Caco-2 (cell line): ENCODE data around the gene RXRA. TPM values are rescaled to one million over a fixed set of nuclear protein-coding genes. Genes with fewer than 3 reads are reported as not detected.

Source experiments
- BruUV-seq: library from RNA; stranded (reverse); fragments of 400-500 nt; replicated peaks from 2 replicates; lab custom pipeline; 2021; lab: Mats Ljungman, UMichigan
- CTCF ChIA-PET: fragments of 300-600 bp; sonication (Branson Sonifier 250); formaldehyde crosslinking; loops from one replicate; lab custom pipeline; 2022; ENCODE audit warnings: antibody characterized with exemption; lab: Charles Lee
- POLR2A ChIA-PET: fragments of 300-600 bp; sonication (Branson Sonifier 250); formaldehyde crosslinking; loops from one replicate; lab custom pipeline; 2022; ENCODE audit warnings: antibody characterized with exemption; lab: Charles Lee
- DNase-seq, 2 experiments: peaks; one replicate each; pipeline versions ENCODE4 v3.0.0 to v3.0.0-alpha.2; 2020 to 2022
- H3K27me3 ChIP-seq: replicated peaks from 2 replicates; pipeline ENCODE4 v1.6.0; 2011; ENCODE audit warnings: low read length; ENCODE audit not compliant: control insufficient read depth, insufficient read depth
- H3K36me3 ChIP-seq: 2 replicates; pipeline ENCODE4 v1.5.1; 2011; ENCODE audit warnings: low read length; ENCODE audit not compliant: control insufficient read depth, insufficient read depth
- H3K4me1 ChIP-seq: fragments of 250-450 bp; sonication (Bioruptor Pico); 2 replicates; pipeline ENCODE4 v1.5.1; 2020; ENCODE audit warnings: mild to moderate bottlenecking
- H3K4me3 ChIP-seq: 2 replicates; pipeline ENCODE4 v1.5.1; 2011; ENCODE audit warnings: low read depth, mild to moderate bottlenecking, control low read depth, low read length
- H3K9me3 ChIP-seq: fragments of 250-450 bp; sonication (Bioruptor Pico); 2 replicates; pipeline ENCODE4 v1.5.1; 2020; ENCODE audit warnings: mild to moderate bottlenecking, moderate library complexity
- H3K27ac Mint-ChIP-seq: one replicate; pipeline ENCODE4 v1.8.0; 2022; ENCODE audit warnings: mixed read lengths; ENCODE audit not compliant: unreplicated experiment
- H3K27me3 Mint-ChIP-seq: one replicate; pipeline ENCODE4 v1.8.0; 2022; ENCODE audit warnings: mixed read lengths; ENCODE audit not compliant: insufficient read depth, unreplicated experiment
- H3K36me3 Mint-ChIP-seq: one replicate; pipeline ENCODE4 v1.8.0; 2022; ENCODE audit warnings: mild to moderate bottlenecking, mixed read lengths; ENCODE audit not compliant: insufficient read depth, unreplicated experiment
- H3K4me1 Mint-ChIP-seq: one replicate; pipeline ENCODE4 v1.8.0; 2022; ENCODE audit warnings: low read depth, mixed read lengths; ENCODE audit not compliant: unreplicated experiment
- H3K4me3 Mint-ChIP-seq: one replicate; pipeline ENCODE4 v1.8.0; 2022; ENCODE audit warnings: mild to moderate bottlenecking, moderate library complexity, mixed read lengths; ENCODE audit not compliant: unreplicated experiment
- H3K9me3 Mint-ChIP-seq: one replicate; pipeline ENCODE4 v1.8.0; 2022; ENCODE audit warnings: mixed read lengths; ENCODE audit not compliant: unreplicated experiment
- intact Hi-C: fragments of 100-400 bp; cut with micrococcal nuclease; formaldehyde crosslinking; loops from one replicate; pipeline ENCODE4 v1.10.0; 2022; ENCODE audit not compliant: unreplicated experiment
- total RNA-seq: library from RNA; stranded (reverse); gene quantifications from 2 replicates; pipeline ENCODE4 v1.2.3, GENCODE V29; 2022
- TF ChIP-seq, protein P1 (sequence below), 2 experiments: fragments of 200-600 bp in 1 of 2; IDR thresholded peaks; 1 replicate in 1 of 2; 2 replicates in 1 of 2; pipeline versions ENCODE4 v1.5.1 to v1.8.0; 2011 to 2022; ENCODE audit warnings: antibody characterized with exemption in 1 of 2, control low read depth in 1 of 2, inconsistent platforms in 1 of 2, low read depth in 1 of 2, low read length in 1 of 2, mild to moderate bottlenecking in 1 of 2, moderate library complexity in 1 of 2; ENCODE audit not compliant: insufficient read depth in 1 of 2, severe bottlenecking in 1 of 2, unreplicated experiment in 1 of 2

RXRA gene
- total RNA-seq, 1 experiment from 2014 or later = 69.1 TPM

DNA sequence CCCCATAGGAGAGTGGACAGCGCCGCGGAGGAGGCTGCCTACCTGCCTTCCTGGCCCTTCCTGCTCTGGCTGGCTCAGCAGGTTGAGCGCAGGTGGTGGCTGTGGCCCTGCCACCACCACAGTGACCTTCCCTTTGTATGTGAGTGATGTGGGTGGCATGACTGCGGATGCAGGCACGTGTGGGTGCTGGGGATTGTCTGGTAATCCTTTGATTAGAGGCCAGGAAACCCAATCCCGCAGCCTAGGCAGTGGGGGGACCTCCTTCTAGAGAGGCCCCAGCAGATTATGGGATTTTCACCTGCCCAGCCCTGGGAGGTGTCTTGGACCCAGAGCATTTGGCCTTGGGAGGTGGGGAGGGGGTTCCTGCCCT lies 16.5 kb downstream of the RXRA start:
- Histone ChIP-seq H3K36me3 (no peaks in the 10 kb centered on the region), H3K4me1 (no peaks in the 10 kb centered on the region), H3K9me3 (no peaks in the 10 kb centered on the region), H3K4me3 (no peak overlapping the region), H3K27me3 (no peaks in the 10 kb centered on the region)
- Mint-ChIP-seq H3K4me3 (no peak overlapping the region), H3K4me1 (no peaks in the 10 kb centered on the region), H3K36me3 (peaks cover 20% of the 10 kb centered on the region), H3K27me3 (no peaks in the 10 kb centered on the region), H3K27ac (peak overlapping the region; percentile 57), H3K9me3 (no peaks in the 10 kb centered on the region)
- POLR2A ChIA-PET = no interaction called here
- no TSS peak for BruUV-seq
- TF ChIP-seq, protein P1, sequence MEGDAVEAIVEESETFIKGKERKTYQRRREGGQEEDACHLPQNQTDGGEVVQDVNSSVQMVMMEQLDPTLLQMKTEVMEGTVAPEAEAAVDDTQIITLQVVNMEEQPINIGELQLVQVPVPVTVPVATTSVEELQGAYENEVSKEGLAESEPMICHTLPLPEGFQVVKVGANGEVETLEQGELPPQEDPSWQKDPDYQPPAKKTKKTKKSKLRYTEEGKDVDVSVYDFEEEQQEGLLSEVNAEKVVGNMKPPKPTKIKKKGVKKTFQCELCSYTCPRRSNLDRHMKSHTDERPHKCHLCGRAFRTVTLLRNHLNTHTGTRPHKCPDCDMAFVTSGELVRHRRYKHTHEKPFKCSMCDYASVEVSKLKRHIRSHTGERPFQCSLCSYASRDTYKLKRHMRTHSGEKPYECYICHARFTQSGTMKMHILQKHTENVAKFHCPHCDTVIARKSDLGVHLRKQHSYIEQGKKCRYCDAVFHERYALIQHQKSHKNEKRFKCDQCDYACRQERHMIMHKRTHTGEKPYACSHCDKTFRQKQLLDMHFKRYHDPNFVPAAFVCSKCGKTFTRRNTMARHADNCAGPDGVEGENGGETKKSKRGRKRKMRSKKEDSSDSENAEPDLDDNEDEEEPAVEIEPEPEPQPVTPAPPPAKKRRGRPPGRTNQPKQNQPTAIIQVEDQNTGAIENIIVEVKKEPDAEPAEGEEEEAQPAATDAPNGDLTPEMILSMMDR (IDR thresholded peaks at IDR 0.05; ENCODE audit: insufficient read depth in 1 of 2, low read depth in 1 of 2, low read length in 1 of 2, severe bottlenecking in 1 of 2, unreplicated experiment in 1 of 2) = no peak
- intact Hi-C loops = no loop called here
- no peak for DNase-seq
- CTCF ChIA-PET = no interaction called here

DNA sequence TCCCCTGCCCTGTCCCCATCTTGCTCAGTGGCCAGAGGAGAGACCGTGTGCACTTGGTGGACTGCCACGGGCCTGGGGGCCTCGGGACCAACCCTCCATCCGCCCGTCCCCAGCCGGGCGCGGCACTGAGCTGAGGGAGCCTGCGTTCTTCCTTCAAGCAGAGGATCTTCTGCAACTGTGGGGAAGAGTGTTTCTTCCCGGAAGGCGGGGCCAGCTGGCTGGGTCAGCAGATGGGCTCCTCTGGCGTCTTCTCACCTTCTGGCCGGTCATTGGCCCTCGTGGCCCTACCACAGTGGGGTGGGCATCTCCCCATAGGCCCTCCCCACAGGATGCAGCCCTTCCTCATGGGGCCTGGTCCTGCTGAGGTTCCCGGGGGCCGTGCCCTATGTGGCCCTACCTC lies 17.4 kb downstream of the RXRA start:
- Mint-ChIP-seq H3K27ac (no peak overlapping the region), H3K4me1 (no peaks in the 10 kb centered on the region)
- POLR2A ChIA-PET = no interaction called here

DNA sequence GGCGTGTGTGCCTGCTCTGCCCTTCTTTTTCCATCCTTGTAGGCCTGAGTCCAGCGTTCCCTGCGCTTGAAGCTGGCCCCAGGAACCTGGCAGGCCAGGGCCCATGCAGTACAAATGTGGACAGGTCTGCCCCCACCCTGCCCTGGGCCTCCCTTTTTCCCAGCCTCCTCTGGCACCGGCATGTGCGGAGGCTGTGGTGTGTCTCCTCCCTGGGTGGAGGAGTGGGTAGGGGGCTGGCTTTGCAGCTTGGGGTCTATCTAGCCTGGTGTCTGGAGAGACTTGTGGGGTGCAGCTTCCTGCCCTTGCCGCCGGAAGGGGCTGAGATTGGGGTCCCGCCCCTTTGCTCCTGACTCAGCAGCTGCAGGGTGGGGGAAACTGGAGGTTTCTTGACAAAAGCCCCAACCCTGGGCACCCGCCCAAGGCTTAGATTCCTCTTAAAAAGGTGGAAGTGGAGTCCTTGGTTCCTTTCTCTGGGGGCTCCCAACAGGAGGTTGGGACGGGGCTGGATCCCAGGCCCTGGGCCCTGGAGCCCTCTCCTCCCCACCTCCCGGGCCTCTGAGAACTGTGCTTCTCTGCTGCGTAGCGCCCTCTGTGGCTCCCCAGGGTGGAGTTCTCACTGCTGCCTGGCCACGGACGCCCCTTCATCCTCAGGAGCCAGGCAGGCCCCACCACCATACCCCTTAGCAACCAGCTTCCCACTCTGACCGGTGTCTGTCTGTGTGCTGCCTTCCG lies 18.0 kb downstream of the RXRA start:
- Histone ChIP-seq H3K4me1 (no peaks in the 10 kb centered on the region), H3K27me3 (no peaks in the 10 kb centered on the region), H3K36me3 (no peaks in the 10 kb centered on the region), H3K4me3 (no peak overlapping the region), H3K9me3 (no peaks in the 10 kb centered on the region)
- no peaks in the 10 kb centered on the region for H3K4me1 Mint-ChIP-seq
- H3K27me3 Mint-ChIP-seq = no peaks in the 10 kb centered on the region
- H3K27ac Mint-ChIP-seq = no peak overlapping the region
- no TSS peak for BruUV-seq
- peaks cover 20% of the 10 kb centered on the region for H3K36me3 Mint-ChIP-seq
- no peak for DNase-seq
- ChIA-PET POLR2A (no interaction called here), CTCF (interaction anchor here (0.5 kb wide), 1 partner anchor 16 kb away, joined by 4 read pairs; no protein-coding TSS in a partner anchor)
- no peak overlapping the region for H3K4me3 Mint-ChIP-seq
- TF ChIP-seq, protein P1 (IDR thresholded peaks at IDR 0.05; ENCODE audit: insufficient read depth in 1 of 2, low read depth in 1 of 2, low read length in 1 of 2, severe bottlenecking in 1 of 2, unreplicated experiment in 1 of 2) = no peak
- H3K9me3 Mint-ChIP-seq = no peaks in the 10 kb centered on the region
- intact Hi-C loops = no loop called here

More for the DNA sequence above, 17.4 kb downstream of the RXRA start:
- Histone ChIP-seq H3K4me1 (no peaks in the 10 kb centered on the region), H3K4me3 (no peak overlapping the region), H3K27me3 (no peaks in the 10 kb centered on the region), H3K9me3 (no peaks in the 10 kb centered on the region), H3K36me3 (no peaks in the 10 kb centered on the region)
- H3K9me3 Mint-ChIP-seq = no peaks in the 10 kb centered on the region
- H3K27me3 Mint-ChIP-seq = no peaks in the 10 kb centered on the region
- no TSS peak for BruUV-seq
- H3K4me3 Mint-ChIP-seq = no peak overlapping the region
- DNase-seq = no peak
- intact Hi-C loops = no loop called here
- TF ChIP-seq, protein P1 (IDR thresholded peaks at IDR 0.05; ENCODE audit: insufficient read depth in 1 of 2, low read depth in 1 of 2, low read length in 1 of 2, severe bottlenecking in 1 of 2, unreplicated experiment in 1 of 2) = no peak
- H3K36me3 Mint-ChIP-seq = peaks cover 20% of the 10 kb centered on the region
- CTCF ChIA-PET = no interaction called here
